HG03159 (cell line): ENCODE measurements around the gene MAN2A1.

Experiments
- ATAC-seq: cut with Tn5 transposase; IDR thresholded peaks from one replicate; pipeline ENCODE4 v1.9.1; 2021; ENCODE audit warnings: mild to moderate bottlenecking, moderate library complexity; ENCODE audit not compliant: unreplicated experiment

MAN2A1 gene

DNA sequence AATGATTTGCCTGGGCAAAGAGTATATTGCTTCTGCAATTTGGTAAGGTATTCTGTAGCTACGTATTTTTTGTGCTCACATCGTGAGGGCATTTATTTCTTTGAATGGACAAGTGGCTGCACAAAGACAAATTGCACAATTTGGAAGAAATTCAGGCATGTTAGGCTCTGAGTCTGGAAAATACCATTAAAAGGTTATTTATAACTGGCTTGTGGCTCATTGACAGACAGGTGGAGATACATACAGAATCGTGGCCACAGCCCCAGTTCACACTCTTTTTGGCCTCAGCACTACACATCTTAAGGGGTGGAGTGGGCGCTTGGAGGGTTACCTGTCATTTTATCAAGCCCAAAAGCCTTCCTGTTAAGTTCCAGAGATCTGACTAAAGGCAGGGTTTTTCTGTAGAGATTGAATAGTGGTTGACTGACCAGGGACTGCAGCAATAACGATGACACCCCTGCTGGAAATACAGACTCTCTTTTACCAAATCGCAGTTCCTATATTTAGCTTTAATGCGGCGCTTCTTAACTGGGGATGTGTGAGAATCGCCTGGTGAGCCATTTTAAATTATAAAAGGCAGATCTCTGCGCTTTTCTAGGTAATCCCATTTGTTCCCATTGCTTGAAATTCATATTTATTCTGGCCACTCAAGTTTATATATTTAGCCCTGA is 14.7 kb downstream of the MAN2A1 start:
- ATAC-seq: no peak

DNA sequence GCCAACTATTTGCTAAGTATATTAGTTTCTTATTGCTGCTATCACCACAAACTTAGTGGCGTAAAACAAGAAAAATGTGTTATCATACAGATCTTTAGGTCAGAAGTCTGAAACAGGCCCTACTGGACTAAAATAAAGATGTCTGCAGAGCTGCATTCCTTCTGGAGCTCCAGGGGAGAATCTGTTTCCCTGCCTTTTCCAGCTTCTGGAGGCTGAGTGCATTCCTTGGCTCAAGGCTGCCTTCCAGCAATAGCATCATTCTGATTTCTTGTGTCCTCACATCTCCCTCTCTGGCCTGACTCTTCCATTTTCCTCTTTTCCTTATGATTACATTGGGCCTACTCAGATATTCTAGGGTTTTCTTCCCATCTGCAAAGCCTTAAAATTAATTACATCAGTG is 15.9 kb downstream of the MAN2A1 start:
- no peak for ATAC-seq

DNA sequence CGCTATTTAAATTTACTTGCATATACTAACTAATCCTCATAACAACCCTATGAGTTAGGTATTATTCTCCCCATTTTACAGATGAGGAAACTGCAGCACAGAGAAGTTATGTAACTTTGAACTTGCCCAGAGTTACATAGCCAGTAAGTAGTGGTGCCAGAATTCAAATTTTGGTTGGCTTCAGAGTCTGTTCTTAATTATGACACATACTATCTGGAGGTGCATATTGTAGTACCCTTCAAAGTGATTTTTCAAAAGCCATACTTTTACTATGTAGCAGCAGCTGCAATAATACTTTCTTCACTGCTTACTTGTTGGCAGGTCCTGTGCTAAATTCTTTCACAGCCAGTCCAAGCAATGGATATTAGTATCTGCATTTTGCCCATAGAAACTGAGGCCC is 16.4 kb downstream of the MAN2A1 start:
- no peak for ATAC-seq

DNA sequence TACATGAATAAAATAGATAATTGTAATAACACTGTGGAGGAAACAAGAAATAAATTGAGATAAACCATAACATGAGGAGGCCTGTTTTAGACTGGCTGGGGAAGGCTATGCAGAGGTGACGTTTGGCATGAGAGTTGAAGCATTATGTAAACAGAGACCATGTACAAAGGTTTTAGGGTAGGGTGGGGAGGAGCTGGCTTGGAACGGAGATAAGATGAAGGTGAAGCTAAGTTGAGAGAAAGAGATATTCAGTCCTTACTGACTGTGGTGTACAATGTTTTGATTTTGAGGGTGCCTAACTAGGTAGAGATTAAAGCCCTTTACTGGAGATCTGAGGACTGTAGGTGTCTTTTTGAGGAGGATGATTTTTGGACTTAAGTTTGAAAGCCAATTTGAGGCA is 17.8 kb downstream of the MAN2A1 start:
- no peak for ATAC-seq

DNA sequence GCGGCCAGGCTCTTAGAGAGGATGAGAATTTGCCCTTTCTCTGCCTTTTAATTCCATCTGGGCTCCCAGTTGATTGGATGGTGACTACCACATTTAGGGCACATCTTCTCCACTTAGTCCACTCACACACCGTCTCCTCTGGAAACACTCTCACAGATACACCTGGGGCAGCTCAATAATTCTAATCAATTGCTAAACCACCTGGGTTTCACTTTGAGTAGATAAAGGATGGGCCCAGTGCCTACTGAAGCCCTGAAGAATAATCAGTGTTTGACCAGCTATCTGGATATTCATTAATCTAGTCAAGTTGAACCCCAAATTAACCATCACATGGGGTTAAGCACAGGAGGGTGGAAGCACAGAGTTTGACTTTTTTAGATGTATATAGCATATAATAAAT is 19.1 kb downstream of the MAN2A1 start:
- no peak for ATAC-seq

DNA sequence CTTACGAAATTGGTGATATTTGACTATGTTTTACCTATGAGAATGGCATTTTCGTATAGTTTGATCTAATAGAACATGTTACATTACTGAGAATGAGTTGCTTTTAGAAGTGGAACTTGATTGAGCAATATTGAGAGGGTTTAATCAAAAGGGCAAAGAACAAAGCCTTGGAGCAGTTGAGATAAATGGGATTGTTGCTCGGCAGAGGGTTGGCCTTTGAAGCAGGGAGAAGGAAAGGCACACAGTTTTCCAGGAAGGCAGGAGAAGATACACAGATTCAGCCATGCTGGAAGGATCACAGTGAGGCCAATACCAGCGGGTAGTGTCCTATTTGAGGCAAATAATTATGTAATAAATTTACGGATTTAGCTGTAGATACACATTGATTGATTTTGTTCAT is 19.5 kb downstream of the MAN2A1 start:
- ATAC-seq: no peak

DNA sequence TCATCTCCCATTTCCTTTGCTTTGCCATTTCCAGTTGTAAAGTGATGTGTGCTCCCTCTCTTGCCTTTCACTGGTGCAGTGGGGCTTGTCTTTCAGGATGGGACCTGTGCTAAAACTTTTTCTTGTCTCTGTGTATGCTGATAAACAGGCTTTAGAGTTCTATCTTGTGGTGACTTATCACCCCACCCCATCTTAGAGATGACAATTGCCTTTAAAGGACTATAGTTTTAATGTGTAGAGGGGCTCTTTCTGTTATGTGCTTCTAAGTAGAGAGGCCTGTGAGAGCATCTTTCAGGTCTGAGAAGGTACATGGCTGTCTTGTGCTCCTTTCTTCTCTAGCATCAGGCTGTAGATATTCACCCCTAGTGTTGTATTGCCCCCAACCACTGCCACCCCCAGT is 21.9 kb downstream of the MAN2A1 start:
- no peak for ATAC-seq

DNA sequence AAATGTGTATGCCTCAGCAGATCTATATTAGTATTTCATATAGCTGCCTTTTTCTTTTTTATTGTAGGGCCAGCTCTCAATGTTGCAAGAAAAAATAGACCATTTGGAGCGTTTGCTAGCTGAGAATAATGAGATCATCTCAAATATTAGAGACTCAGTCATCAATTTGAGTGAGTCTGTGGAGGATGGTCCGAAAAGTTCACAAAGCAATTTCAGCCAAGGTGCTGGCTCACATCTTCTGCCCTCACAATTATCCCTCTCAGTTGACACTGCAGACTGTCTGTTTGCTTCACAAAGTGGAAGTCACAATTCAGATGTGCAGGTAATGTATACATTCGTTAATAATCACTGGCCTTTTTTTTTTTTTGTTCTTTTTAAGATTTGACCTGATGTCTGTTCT is 23.7 kb downstream of the MAN2A1 start:
- ATAC-seq: no peak

DNA sequence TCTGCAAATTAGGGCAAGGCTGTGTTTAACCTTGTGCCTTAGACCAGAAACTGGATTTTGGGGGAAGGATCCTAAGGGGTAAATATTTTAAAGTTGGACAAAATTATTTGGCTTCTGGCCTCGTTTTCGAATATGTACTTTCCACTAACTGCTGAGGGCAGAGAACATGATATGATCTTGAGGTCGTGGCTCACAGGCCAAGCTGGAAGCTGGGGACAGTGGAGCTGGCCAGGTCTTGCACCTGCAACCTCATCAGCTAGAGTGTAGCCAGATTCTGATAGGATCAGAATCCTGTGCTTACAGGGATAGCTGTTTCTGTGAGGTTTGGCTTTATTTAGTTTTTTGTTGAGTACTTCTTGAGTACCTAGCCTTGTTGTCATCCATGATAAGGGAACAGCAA is 24.9 kb downstream of the MAN2A1 start:
- ATAC-seq: no peak

DNA sequence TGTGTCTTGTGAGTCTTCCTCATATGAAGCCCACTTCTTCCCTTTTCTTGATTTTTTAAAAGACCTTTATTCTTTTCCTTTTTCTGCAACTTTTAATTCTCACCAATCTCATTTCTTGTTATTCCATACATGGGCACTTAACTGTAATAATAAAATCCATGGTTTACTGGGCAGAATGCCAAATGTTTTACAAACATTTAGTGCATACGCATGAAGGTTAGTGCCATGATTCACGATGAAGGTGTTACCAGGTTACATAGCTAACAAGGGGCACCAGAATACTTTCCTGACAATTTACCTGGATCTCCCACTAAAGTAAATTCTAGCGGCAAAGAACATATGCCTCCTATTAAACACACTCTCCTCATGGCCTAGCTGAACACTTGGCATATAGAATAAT is 28.5 kb downstream of the MAN2A1 start:
- no peak for ATAC-seq

DNA sequence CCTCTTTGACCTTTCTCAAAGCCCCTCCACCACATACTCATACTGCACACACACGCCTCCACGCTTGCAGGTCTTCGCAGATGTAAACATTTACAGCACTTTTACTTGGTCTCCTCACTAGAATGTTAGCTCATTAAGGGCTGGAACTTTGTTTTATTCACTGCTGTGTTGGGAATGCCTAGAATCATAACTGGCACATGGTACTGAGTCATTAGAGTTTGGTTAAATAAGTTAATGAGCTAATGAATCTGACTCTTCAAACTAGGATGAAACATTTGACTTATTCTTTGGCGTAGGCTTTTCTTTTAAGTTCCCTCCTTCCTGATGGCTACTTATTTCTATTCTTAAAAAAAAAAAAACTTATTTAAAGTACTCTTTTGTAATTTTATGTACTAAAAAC is 28.9 kb downstream of the MAN2A1 start:
- ATAC-seq: no peak

DNA sequence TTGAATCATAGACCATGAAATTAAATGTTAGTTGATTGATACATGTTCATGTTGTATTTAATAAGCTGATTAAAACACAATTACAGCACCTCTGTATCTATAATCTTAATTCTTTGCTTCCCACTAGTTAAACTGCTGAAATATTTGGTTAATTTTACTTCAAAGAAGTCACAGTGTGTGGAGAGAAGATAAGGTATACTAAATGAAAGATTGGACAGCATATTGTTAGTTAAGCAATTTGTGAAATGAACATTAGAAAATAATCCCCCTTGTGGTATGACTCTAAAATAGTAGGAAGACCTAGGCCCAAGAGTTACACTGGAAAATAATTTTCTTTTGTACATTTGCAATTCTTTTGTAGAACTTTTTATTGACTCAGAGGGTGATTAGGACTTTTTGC is 30.3 kb downstream of the MAN2A1 start:
- ATAC-seq: no peak

DNA sequence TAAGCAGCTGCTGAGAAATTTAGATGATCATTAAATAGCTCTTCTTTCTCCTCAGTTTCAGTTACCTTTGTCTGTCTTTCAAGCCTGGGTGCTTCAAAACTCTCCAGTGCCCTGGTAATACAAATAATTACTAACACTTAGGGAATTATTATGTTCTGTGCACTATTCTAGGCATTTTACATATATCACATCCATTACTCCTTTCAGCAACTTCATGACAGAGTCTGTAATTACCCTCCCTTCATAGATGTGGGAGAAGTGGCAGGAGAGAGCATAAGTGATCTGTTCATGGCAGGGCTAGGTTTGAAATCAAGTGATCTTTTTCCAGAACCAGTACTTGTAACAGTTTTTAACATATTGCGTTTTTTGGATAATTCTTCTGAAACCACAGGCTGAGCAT is 32.0 kb downstream of the MAN2A1 start:
- ATAC-seq: no peak

DNA sequence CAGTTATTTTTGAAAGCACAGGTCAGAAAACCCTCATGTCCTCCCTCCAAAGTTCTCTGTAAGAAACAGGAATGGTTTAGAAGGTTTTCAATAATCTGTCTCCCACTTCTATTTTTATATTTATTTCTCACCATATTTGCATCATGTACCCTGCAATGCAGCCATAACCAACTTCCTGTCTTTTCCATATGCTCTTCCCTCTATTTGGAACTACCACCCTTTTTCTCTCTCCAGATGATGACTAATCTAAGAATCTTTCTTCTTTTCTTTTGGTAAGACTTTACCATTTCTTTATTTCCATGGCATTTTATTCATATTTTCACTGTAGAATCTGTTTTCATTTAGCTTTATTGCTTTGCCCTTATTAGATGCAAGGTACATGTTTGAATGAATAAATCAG is 33.9 kb downstream of the MAN2A1 start:
- ATAC-seq: no peak

DNA sequence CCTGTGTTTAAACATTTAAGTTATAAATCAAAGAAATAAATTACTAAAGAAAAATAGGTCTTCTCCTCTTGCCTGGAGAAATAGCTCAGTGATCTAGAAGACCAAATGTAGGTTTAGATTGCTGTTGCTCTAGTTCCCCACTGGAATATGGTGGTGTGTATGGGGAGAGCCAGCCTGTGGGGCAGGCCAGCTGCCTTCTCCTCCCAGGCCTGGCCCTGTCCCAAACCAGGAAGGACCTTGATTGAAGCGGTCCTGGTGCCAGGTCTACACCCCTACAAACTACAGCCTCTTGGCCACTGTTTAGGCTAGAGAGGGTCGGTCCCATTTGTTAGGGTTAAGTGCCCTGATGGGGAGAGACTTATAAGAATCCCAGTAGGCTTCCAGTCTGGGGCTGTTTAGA is 35.4 kb downstream of the MAN2A1 start:
- no peak for ATAC-seq

DNA sequence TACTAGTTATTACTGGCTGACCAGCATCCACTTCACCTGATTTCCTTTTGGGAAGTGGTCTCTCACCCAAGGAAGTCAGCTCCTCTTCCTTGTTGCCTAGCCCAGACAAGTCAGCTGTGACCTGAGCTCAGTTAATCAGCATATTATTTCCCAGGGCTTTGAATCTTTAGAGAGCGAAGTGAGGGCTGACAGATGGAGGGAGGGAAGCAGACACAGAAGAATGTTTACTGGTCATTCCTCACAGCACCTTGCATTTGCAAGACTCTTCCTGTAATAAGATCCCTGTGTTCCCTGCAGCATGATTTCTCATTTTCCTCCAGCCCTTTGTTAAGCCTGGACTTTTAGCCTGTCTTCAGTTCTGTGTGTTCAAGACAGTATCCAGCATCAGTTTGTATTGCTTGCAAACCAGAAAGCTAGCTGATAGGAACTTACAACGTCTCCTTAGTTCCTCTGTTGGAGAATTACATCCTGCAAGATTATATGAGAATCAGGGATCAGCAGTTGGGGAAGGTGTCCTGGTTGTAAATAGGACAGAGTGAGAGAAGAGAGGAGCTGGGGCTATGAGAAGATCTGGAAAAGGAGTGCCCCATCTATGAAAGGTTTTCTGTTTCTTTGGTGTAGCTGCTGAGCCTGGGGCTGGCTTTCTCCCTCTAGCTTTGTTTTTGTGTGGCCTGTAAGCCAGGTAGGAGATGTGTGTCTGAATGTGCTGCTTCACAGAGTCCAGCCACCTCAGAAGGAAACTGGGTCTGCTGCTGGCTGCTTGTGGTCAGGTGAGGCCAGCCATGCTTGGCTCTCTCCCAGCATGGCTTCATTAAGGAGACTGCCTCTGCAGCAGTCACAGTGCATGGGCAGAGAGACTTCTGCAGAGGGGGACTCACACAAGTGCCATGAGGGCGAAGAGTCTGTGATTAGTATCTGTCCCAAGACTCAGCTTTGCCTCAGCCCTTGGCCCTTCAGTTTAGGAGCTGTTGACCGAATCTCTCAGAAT is 50.3 kb downstream of the MAN2A1 start:
- ATAC-seq: peak; percentile 95

DNA sequence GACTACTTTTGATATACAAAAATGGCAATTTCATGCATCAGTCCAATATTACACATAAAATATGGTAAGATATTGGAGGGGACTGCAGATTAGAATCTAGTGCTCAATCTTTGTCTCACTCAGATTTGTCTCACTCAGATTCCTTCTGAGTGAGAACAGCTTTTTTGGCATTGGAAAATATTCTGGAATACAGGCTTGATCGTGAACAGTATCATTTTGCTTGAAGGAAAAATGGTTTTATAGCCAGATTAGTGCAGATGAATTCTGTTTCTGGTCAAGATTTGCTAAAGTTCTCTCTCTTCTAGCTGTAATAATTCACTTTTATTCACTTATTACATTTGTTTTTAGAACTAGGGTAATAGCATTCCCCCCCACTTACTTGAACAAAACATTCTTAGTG is 51.2 kb downstream of the MAN2A1 start:
- ATAC-seq: no peak

DNA sequence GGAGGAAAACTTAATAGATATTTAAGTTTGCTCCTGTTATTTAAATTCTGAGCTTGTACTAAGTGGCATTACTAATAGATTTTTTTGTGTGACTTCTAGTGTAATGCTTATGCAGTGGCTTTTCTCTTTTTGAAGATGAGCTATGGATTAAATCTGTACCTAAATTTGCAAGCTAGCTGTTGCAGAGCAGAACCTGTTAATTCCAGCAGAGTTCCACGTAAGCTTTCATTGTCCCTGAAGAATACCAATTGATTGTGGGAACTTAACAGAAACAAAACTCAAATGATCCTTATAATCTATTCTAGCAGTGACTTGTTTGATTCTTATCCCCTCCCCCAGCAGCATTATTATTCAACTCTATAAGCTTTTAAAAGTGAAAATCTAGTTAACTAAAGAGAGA is 51.7 kb downstream of the MAN2A1 start:
- no peak for ATAC-seq

DNA sequence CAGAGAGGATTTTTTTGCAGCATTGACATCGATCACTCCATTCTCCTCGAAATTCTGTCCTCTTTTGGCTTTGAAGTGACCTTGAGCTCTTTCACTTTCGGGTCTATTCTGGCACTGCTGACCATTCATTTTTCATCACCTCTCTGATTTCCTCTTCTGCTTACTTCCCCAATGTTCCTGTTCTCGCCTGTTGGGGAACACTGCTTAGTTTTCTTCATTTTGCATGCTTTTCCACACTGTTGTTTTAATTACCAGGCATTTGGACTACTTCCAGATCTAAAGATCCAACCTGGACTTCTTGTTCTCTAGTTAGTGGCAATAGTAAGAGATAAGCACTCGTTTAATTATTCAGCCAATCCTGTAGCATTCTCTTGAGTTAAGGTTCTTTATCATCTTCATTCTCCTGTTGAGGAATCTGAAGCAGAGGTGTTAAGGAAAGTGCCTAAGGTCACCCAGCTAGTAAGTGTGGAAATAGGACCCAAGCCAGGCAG is 53.4 kb downstream of the MAN2A1 start:
- no peak for ATAC-seq

DNA sequence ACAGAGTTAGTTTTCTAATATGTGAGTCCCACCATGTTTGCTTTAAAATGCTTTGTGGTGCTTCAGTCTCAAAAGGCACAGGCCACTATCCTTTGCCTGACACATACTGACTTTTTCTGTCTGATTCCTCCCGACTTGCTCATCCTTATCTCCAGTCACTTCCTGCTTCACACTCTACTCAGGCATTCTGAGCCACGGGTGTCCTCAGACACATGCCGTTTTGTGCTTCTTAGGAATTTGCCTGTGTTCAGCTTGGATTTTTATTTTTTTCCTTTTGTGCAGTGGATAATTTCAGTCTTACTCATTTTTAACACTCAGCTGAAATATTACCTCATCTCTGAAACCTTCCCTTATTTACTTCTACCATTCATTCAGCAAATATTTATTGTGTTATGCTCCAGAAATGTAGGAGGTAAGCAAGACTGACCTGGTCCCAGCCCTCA is 54.1 kb downstream of the MAN2A1 start:
- no peak for ATAC-seq

DNA sequence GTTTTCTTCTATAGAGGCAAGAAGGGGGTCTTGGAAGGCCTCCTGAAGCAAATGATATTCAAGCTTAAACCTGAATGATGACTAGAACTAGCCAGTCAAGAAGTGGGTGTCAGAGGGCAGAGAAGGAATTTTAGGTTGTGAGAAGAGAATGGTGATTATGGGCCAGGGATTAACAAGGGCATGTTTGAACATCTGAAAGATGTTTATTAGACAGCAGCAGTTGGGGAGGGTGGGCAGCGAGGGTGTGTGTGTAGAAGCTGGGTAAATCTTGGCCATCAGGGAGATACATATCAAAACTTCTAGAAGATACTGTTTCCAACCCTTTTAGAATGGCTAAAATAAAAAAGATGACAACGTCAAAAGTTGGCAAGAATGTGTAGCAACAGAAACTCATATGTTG is 54.5 kb downstream of the MAN2A1 start:
- ATAC-seq: no peak

DNA sequence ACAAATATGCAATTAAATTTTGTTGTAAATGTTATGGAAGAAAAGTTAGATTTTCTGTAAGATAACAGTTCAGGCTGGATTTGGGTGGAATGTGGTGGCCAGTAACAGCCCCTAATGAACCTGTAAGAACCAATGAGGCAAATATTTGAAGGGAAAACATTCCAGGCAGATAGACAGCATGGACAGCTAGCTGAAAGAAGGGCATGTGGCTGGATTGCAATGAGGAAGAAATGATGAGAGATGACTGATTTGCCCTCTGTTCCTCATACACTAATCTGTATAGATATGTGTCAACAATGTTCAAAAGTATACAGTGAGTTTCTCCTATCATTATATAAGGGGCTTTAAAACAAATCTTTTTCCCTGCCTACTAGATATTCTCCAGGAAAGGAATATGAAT is 58.8 kb downstream of the MAN2A1 start:
- no peak for ATAC-seq
